ENCODE results near the gene CENPO. TPM values are rescaled to one million over a fixed set of nuclear protein-coding genes. Genes with fewer than 3 reads are reported as not detected.
"Not testable (repeated sequence)": the region's sequence is repeated elsewhere in the genome, so short reads cannot be mapped to it uniquely, and the experiment has no call there.

Gene CENPO
- total and polyA plus RNA-seq, 4 experiments from 2014 or later = 1.6 to 6.1 (median 3.6) TPM

- no peaks in the 10 kb centered on the region for H3K27me3 Mint-ChIP-seq
- Histone ChIP-seq H3K9me3 (ENCODE audit: control insufficient read depth in 1 of 2, low read length in 2 of 2) (no peaks in the 10 kb centered on the region), H3K27me3 (ENCODE audit: insufficient read depth, low read length) (no peaks in the 10 kb centered on the region), H3K36me3 (ENCODE audit: insufficient read depth, low read length) (peaks cover 2% of the 10 kb centered on the region), H3K4me3 (ENCODE audit: low read length in 2 of 2) (no peak overlapping the region), H3K4me1 (ENCODE audit: insufficient read depth, low read length) (peaks cover under 1% of the 10 kb centered on the region), H3K27ac (ENCODE audit: low read depth, low read length) (no peak overlapping the region)
- H3K36me3 Mint-ChIP-seq = peaks cover 10 to 37% of the 10 kb centered on the region in 2 donors
- peaks cover 2 to 4% (median 3%) of the 10 kb centered on the region in 4 donors for H3K4me1 Mint-ChIP-seq
- no peak overlapping the region for H3K4me3 Mint-ChIP-seq
- H3K9me3 Mint-ChIP-seq = no peaks in the 10 kb centered on the region
- intact Hi-C loops (cut with micrococcal nuclease) = no loop called here
- H3K27ac Mint-ChIP-seq = no peak overlapping the region
- ChIA-PET CTCF (ENCODE audit: partially characterized antibody) (interaction anchor here (9.9 kb wide), 1 partner anchor 425 kb away, joined by 222 read pairs; no protein-coding TSS in a partner anchor), POLR2A (ENCODE audit: partially characterized antibody) (no interaction called here)
- no peak for DNase-seq
Observed at GRCh38 chr2:24832521-24832920, 39.3 kb downstream of the CENPO start.

DNA sequence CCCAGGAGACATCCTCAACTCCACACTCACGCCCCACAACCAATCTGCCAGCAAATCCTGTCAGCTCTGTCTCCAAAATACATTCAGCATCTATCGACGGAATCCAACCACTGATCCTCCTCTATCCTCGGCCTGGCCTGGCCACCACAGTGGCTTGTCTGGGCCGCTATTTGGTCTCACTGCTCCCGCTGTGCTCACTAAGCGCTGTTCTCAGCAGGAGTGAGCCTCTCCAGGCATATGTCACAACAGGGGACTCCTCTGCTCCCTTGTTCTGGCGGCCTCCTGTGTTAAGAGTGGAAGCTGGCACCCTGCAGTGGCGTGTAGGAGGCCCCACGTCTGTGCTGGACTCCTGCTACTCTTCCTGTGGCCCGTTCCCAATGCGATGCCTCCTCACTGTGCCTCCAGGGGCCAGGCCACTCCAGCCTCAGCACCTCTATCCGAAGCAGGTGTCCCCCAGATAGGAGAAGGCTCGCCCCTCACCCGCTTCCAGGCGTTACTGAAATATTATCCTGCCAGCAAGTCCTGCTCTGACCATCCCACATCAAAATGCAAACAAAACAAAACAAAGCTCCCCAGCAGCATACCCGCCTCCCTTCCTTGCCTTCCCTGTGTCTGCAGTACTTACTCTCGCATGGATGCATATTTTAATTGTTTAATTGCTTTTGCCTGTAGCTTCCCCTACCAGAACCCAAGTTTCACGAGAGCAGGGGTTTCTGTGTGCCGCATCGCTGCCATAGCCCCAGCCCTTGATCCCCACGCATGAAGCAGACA is 39.9 kb downstream of the CENPO start:
- Histone ChIP-seq H3K4me3 (ENCODE audit: low read length in 2 of 2) (no peak overlapping the region), H3K9me3 (ENCODE audit: control insufficient read depth in 1 of 2, low read length in 2 of 2) (no peaks in the 10 kb centered on the region), H3K27me3 (ENCODE audit: insufficient read depth, low read length) (no peaks in the 10 kb centered on the region), H3K27ac (ENCODE audit: low read depth, low read length) (no peak overlapping the region), H3K4me1 (ENCODE audit: insufficient read depth, low read length) (no peaks in the 10 kb centered on the region), H3K36me3 (ENCODE audit: insufficient read depth, low read length) (peaks cover 2% of the 10 kb centered on the region)
- DNase-seq = no peak
- Mint-ChIP-seq H3K27ac (no peak overlapping the region), H3K9me3 (no peaks in the 10 kb centered on the region), H3K27me3 (no peaks in the 10 kb centered on the region), H3K4me3 (no peak overlapping the region), H3K36me3 (peaks cover 10 to 41% of the 10 kb centered on the region in 2 donors), H3K4me1 (no peaks in the 10 kb centered on the region)
- intact Hi-C loops (cut with micrococcal nuclease) = no loop called here
- POLR2A ChIA-PET (ENCODE audit: partially characterized antibody) = no interaction called here
- CTCF ChIA-PET (ENCODE audit: partially characterized antibody) = interaction anchor here (0.8 to 9.9 kb wide), 2 partner anchors 89 to 426 kb away, joined by 3 to 222 read pairs; no protein-coding TSS in a partner anchor

DNA sequence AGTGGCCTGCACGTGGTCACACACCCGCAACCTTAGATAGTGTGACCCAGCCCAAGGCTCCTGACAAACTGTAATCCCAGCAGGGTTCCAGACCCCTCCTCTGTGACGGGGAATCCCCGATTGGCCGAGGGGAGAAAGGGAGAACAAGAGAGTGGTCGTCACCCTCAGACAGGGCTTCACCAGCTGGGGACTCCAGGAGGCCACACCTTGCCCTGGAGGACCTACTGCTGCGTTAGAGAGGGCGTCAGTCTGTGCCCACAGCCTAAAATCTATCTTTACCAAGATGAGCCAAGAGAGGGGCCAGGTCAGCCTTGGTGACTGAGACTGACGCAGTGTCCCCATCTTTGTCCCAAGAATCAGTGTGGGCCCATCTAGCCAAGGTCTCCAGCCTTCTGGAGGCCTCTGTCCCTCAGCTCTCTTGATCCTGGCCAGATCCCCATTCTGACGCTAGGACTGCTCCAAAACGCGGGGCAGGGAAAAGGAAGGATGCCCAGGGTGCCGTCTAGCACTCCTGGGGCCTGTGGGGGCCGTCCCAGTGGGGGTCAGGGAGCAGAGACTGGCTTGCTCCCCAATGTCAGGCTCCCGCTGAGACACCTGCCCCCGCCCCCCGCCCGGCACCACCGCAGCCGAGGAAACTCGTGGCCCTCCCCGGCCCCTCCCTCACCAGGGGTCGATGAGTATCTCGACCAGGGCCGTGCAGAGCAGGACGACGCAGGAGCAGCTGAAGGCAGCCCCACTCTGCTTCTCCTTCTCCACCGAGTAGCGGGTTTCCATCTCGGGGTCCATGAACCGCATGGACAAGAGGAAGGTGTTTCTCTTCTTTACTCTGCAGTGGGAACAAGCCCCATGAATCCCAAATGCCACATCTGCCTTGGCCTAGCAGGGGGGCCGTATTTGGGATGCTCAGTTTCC is 40.9 kb downstream of the CENPO start:
- no peak overlapping the region for H3K27ac ChIP-seq (ENCODE audit: low read depth, low read length)
- no peaks in the 10 kb centered on the region for H3K9me3 ChIP-seq (ENCODE audit: control insufficient read depth in 1 of 2, low read length in 2 of 2)
- no peak overlapping the region for H3K4me3 ChIP-seq (ENCODE audit: low read length in 2 of 2)
- H3K4me3 Mint-ChIP-seq = no peak overlapping the region
- no peaks in the 10 kb centered on the region for H3K4me1 ChIP-seq (ENCODE audit: insufficient read depth, low read length)
- H3K4me1 Mint-ChIP-seq = no peaks in the 10 kb centered on the region
- peaks cover 10 to 42% of the 10 kb centered on the region in 2 donors for H3K36me3 Mint-ChIP-seq
- H3K36me3 ChIP-seq (ENCODE audit: insufficient read depth, low read length) = peaks cover 2% of the 10 kb centered on the region
- intact Hi-C loops (cut with micrococcal nuclease) = no loop called here
- CTCF ChIA-PET (ENCODE audit: partially characterized antibody) = no interaction called here
- no peak for DNase-seq
- no peak overlapping the region for H3K27ac Mint-ChIP-seq
- no peaks in the 10 kb centered on the region for H3K27me3 Mint-ChIP-seq
- H3K9me3 Mint-ChIP-seq = no peaks in the 10 kb centered on the region
- H3K27me3 ChIP-seq (ENCODE audit: insufficient read depth, low read length) = no peaks in the 10 kb centered on the region
- POLR2A ChIA-PET (ENCODE audit: partially characterized antibody) = no interaction called here

DNA sequence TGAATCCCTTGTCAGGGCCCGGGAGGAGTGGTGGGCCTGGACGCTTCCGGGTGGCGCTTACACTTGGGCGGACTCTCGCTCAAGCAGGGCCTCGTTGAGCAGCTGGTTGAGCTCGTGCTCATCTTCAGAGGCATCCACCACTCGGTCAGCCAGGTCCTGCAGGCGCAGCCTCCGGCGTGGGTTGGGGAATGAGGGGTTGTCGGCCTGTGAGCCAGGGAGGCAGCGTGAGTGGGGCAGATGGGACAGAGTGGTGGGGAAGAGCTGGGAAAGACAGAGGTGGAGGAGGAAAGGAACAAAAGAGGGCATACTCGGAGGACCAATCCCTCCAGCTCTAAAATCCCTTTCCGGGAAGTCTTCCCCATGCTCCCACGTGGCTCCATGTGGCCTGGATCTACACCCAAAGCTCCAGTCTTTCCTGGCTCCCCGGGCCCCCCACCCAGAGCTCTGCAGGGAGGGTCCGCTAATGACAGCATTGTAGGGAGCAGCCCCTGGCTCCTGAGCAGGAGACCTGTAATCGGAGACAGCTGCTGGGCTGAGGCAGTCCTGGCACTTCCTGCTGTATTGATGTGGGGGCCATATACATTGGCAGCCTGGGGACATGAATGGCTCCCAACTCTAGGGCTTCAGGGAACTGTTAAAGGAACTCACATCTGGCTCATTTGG is 41.6 kb downstream of the CENPO start:
- H3K27ac ChIP-seq (ENCODE audit: low read depth, low read length) = no peak overlapping the region
- H3K36me3 ChIP-seq (ENCODE audit: insufficient read depth, low read length) = peaks cover 2% of the 10 kb centered on the region
- POLR2A ChIA-PET (ENCODE audit: partially characterized antibody) = no interaction called here
- no peak for DNase-seq
- Mint-ChIP-seq H3K27me3 (no peaks in the 10 kb centered on the region), H3K9me3 (no peaks in the 10 kb centered on the region), H3K36me3 (peaks cover 14 to 44% of the 10 kb centered on the region in 2 donors), H3K4me3 (no peak overlapping the region), H3K4me1 (no peaks in the 10 kb centered on the region), H3K27ac (peak overlapping the region in 1 of 7 donors; percentile 47)
- no peaks in the 10 kb centered on the region for H3K4me1 ChIP-seq (ENCODE audit: insufficient read depth, low read length)
- no peaks in the 10 kb centered on the region for H3K27me3 ChIP-seq (ENCODE audit: insufficient read depth, low read length)
- intact Hi-C loops (cut with micrococcal nuclease) = no loop called here
- CTCF ChIA-PET (ENCODE audit: partially characterized antibody) = no interaction called here
- H3K4me3 ChIP-seq (ENCODE audit: low read length in 2 of 2) = no peak overlapping the region
- no peaks in the 10 kb centered on the region for H3K9me3 ChIP-seq (ENCODE audit: control insufficient read depth in 1 of 2, low read length in 2 of 2)

- H3K36me3 ChIP-seq (ENCODE audit: insufficient read depth, low read length); H3K27ac Mint-ChIP-seq; DNase-seq; CTCF ChIA-PET (ENCODE audit: partially characterized antibody); H3K27me3 ChIP-seq (ENCODE audit: insufficient read depth, low read length); H3K27ac ChIP-seq (ENCODE audit: low read depth, low read length); H3K9me3 Mint-ChIP-seq; H3K9me3 ChIP-seq (ENCODE audit: control insufficient read depth in 1 of 2, low read length in 2 of 2); H3K4me1 Mint-ChIP-seq; intact Hi-C loops (cut with micrococcal nuclease); POLR2A ChIA-PET (ENCODE audit: partially characterized antibody); H3K4me3 Mint-ChIP-seq; H3K4me1 ChIP-seq (ENCODE audit: insufficient read depth, low read length); H3K4me3 ChIP-seq (ENCODE audit: low read length in 2 of 2); H3K27me3 Mint-ChIP-seq: not testable (repeated sequence)
- H3K36me3 Mint-ChIP-seq = peaks cover 14 to 44% of the 10 kb centered on the region in 2 donors
Observed at GRCh38 chr2:24835411-24835810, 42.2 kb downstream of the CENPO start.

DNA sequence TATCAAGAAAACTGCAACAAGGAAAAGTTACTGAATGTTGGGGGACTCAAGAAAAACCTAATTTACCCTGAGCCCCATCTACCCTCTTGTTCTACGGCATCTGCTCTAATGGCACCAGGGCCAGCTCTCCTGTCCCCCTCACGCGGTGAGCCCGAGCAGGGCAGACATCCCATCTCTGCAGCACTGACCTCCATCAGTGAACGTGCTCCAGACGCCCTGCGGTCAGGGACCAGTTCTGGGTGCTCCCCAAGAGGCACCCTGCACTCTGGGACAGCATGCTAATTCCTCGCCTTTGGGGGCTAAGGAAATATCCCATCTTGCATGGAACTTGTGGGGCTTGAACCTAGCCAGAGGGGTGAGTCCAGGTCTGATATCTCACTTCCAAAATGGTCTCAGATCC is 43.0 kb downstream of the CENPO start:
- peaks cover 2% of the 10 kb centered on the region for H3K36me3 ChIP-seq (ENCODE audit: insufficient read depth, low read length)
- no peaks in the 10 kb centered on the region for H3K4me1 ChIP-seq (ENCODE audit: insufficient read depth, low read length)
- H3K27ac ChIP-seq (ENCODE audit: low read depth, low read length) = no peak overlapping the region
- Mint-ChIP-seq H3K27ac (peak overlapping the region in 1 of 7 donors; percentile 12), H3K36me3 (peaks cover 14 to 44% of the 10 kb centered on the region in 2 donors), H3K9me3 (no peaks in the 10 kb centered on the region), H3K4me3 (no peak overlapping the region), H3K4me1 (no peaks in the 10 kb centered on the region), H3K27me3 (no peaks in the 10 kb centered on the region)
- H3K9me3 ChIP-seq (ENCODE audit: control insufficient read depth in 1 of 2, low read length in 2 of 2) = no peaks in the 10 kb centered on the region
- no peaks in the 10 kb centered on the region for H3K27me3 ChIP-seq (ENCODE audit: insufficient read depth, low read length)
- ChIA-PET CTCF (ENCODE audit: partially characterized antibody) (interaction anchor here (2.0 kb wide), 1 partner anchor 9 kb away, joined by 7 read pairs; no protein-coding TSS in a partner anchor), POLR2A (ENCODE audit: partially characterized antibody) (no interaction called here)
- no peak for DNase-seq
- H3K4me3 ChIP-seq (ENCODE audit: low read length in 2 of 2) = no peak overlapping the region
- intact Hi-C loops (cut with micrococcal nuclease) = no loop called here

DNA sequence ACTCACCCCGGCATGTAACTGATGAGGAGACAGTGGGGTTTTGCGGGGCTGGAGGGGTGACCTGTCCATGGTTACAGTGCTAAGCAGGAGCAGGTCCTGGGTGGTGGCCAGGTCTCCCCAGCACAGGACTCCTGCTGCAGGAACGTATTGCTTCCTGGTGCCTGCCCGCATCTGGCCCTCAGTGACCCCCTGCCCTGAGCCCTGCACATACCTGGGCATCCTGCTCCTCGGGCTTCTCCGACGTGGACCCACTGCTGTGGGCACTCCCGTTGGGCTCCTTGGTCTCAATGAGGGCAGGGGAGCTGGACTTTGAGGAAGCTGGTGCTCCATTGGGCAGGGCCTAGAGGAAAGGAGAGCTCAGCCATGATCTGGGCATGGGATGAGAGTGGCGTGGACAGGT is 43.5 kb downstream of the CENPO start:
- H3K27me3 Mint-ChIP-seq = no peaks in the 10 kb centered on the region
- Histone ChIP-seq H3K4me3 (ENCODE audit: low read length in 2 of 2) (no peak overlapping the region), H3K27ac (ENCODE audit: low read depth, low read length) (no peak overlapping the region), H3K27me3 (ENCODE audit: insufficient read depth, low read length) (no peaks in the 10 kb centered on the region), H3K4me1 (ENCODE audit: insufficient read depth, low read length) (no peaks in the 10 kb centered on the region), H3K36me3 (ENCODE audit: insufficient read depth, low read length) (peaks cover 2% of the 10 kb centered on the region), H3K9me3 (ENCODE audit: control insufficient read depth in 1 of 2, low read length in 2 of 2) (no peaks in the 10 kb centered on the region)
- no peak overlapping the region for H3K4me3 Mint-ChIP-seq
- CTCF ChIA-PET (ENCODE audit: partially characterized antibody) = interaction anchor here (2.0 kb wide), 1 partner anchor 9 kb away, joined by 7 read pairs; no protein-coding TSS in a partner anchor
- POLR2A ChIA-PET (ENCODE audit: partially characterized antibody) = no interaction called here
- no peaks in the 10 kb centered on the region for H3K4me1 Mint-ChIP-seq
- no peak for DNase-seq
- H3K36me3 Mint-ChIP-seq = peaks cover 14 to 42% of the 10 kb centered on the region in 2 donors
- H3K9me3 Mint-ChIP-seq = no peaks in the 10 kb centered on the region
- H3K27ac Mint-ChIP-seq = peak overlapping the region in 1 of 7 donors; percentile 18
- intact Hi-C loops (cut with micrococcal nuclease) = no loop called here
